Raji (cell line): ENCODE data around the gene NFATC2.
A peak's percentile ranks its signal among the peaks of the same experiment; 100 is the strongest.

Source experiments
- POLR2A ChIP-seq: IDR thresholded peaks from 2 replicates; pipeline ENCODE4 v1.6.1; 2011; ENCODE audit warnings: low read depth, low read length, control low read depth; ENCODE audit not compliant: insufficient read depth

Gene NFATC2

DNA sequence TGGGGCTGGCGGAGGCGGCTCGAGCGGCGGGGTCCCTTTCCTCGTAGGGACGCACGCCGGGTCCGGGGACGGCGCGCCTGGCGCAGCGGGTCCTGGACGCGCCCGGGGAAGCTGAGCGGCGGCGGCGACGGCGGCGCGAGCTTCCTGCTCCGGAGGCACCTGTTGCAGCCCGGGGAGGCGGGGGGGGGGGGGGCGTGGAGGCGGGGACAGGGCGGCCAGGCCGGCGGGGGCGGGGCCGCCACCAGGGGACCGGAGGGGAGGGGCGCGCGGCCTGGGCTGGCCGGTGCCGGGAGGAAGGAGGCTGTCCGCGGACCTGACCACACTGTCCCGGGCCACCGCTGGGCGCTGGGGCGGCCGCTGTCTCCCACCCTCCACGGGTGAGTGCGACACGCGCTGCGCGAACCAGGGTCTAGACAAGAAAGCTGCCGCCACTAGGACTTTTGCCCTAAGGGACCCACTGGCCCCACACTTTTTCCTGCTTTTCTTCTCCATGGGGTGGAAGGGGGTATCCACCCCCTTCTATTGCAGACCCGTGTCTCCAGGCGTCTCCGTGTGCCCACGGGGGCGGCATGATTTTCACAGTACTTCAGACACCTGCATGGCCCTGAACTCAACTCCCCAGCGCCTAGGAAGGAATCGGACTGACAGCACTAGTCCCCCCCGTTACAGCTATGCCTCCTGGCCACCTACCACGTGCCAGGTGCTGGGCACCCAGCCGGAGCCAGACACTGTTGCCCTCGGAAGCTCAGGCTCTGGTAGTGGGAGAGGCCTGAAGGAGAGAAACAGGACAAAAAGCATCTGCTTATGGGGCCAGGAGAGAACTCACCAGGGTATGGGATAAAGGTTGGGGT, at the start of gene NFATC2:
NFATC2 (minus strand) TSS at position 149 of the 851 bp plus-strand sequence. CDS start 220 bp downstream, outside the sequence.
- TF ChIP-seq POLR2A, result peak; percentile 47

DNA sequence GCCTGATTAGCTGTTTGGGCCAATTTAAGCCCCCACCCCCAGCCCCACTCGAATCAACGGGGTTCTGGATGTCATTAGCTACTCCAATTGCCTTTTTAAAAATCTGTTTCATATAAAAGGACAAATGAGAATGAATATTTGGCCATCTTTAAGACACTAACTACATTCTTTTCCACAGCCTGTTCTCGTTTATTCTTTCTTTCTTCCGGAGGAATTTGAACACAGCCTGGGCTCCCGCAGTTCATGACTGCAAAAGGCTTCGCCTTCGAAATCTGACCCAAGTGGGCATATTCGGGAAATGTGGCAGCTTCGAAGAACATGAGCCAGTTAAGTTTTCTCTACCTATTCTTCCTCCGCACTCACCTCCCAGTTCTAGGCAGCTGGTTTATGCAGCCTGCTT, 49.4 kb upstream of the NFATC2 start:
- no peak for TF ChIP-seq POLR2A

DNA sequence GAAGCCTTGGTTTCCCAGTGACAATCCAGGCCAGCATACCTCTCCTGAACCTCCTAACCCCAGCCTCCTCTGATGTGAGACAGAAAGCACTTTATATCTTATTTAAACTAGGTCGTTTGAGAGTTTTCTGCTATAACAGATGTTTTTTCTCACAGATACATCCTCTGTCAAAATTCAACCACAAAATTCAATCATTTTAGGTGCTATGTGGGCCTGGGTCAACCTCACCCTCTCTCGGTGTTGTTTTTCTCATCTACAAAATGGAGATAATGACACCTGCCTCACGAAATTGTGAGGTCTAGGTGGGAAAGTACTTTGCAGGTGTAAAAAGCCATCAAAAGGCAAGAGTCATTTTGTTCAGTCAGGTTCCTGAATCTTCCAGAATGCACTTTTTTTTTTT, 46.2 kb upstream of the NFATC2 start:
- no peak for TF ChIP-seq POLR2A

- TF ChIP-seq POLR2A, result no peak
Measured at GRCh38 chr20:51587145-51587544, 44.6 kb upstream of the NFATC2 start.

DNA sequence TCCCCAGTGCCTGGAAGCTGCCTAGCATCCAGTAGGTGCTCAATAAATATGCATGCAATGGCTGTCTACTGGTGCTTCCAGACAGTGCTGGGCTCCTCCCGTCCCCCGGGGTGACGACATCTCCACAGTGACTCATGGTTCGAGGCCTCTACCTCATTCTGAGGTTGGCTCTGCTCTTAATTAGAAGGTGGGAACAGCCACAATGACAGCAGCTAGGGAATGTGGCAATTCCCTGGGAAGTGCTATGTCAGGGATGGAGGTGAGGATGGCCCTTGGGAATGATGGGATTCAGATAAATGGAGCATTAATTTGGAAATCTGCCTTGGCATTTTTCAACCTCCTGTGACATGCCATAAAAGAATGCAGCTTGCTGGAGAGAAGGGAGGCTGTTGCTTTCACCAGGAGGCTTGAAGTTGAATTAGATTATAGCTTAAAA, 43.5 kb upstream of the NFATC2 start:
- TF ChIP-seq POLR2A, result no peak

- no peak for TF ChIP-seq POLR2A
Measured at GRCh38 chr20:51585148-51585547, 42.6 kb upstream of the NFATC2 start.

DNA sequence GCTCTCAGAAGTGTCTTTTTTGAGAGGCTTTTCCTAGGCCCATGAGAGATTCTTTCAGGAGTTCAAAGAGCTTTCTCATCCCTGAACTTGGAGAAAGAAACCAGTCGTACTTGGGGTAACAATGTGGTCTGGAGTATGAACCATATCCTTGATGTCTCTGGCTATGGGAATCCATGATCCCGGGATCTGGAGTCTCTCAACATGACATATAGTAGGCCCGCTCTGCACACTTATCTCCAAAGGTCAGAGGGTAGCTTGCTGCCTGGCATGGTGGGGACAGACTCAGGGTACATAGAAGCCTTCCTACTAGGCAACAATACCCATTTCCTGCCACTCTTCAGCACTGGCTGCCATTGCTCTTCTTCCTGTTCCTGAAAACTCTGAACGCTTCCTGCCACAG, 42.2 kb upstream of the NFATC2 start:
- TF ChIP-seq POLR2A, result no peak

DNA sequence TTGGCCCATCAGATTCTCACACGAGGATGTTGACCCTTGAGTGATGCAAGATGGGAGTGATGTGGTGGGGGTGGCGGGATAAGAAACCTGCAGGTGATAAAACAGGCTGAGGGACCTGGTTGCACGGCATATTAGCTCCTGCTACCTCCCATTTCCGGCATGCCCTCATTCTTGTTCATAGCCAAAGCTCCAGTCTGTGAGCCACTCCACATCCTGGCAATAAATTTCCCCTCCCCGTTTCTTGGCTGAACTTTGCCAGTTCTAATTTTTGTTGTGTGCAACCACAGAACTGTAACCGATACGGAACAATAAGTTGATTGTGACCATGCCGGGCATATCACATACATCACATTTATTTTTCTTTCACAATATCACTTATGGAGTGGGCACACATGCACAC, 41.6 kb upstream of the NFATC2 start:
- no peak for TF ChIP-seq POLR2A

DNA sequence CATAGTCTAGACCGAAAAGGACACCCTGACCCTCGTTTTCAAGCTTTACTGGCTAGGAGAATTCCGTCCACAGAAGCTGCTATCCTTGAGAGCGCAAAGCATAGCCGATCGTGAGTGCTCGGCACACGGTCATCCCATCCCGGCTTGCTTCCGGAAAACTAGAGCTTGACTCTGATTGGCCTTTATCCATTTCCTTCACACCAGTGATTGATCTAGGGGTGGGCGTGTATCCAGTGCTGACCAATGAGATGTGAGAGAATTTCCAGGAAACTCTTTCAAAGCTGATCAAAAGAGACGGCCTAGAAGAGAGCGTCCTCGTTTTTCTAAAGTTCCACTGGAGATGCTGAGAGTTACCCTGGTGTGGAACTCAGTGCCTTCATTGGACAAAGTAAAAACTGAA, 41.0 kb upstream of the NFATC2 start:
- no peak for TF ChIP-seq POLR2A

DNA sequence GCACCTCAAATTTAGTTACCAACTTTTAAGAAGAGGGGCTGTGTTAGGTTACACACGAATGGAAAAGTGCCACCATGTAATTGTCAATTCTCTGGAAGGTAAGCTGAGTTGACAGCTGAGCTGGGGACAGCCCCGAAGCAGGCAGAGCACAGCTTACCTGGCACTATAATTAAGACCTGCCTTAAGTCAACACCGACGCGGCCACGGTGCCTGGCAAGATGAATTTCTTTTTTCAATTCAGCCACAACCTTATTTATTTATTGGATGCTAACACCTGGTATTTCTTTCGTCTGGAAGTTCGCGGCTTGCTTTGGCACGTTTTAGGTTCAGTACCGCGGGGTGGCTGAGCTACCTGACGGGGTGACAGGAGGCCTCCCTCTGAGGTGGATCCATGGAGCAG, 40.6 kb upstream of the NFATC2 start:
- TF ChIP-seq POLR2A, result no peak

GRCh38 chr20:51581571-51581970, 39.1 kb upstream of the NFATC2 start:
- no peak for TF ChIP-seq POLR2A

DNA sequence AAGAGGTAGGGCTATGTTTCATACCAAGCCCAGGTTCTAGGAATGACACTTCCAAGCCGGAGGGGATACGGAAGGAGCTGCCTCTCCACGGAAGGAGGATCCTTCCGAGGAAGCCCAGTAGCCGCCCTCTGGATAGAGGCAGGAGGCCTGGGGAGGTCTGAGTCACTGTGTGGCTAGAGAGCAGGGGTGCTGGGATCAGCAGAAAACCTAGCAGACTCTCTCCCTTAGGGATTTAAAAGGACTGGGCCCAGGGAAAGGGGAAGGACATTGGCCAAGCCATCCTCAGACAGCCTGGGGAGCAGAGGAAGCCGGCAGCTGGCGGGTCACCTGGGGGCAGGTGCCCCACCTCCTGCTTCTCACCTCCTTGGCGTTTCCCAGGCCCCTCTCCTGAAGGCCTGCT, 36.6 kb upstream of the NFATC2 start:
- no peak for TF ChIP-seq POLR2A

DNA sequence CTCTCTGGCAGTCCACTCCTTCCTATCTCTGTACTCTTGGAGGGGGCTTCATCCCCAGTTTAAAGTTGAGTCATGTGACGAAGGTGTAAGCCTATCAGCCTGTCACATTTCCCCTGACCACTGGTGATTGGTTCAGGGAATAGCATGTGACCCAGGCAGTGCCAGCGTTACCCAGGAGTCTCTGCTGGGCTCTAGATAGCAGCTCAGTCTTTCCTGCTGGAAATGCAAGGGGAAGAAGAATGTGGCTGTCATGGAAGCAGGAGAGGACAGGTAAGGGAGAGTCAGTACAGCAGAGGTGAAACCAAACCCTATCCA, 35.6 kb upstream of the NFATC2 start:
- no peak for TF ChIP-seq POLR2A

DNA sequence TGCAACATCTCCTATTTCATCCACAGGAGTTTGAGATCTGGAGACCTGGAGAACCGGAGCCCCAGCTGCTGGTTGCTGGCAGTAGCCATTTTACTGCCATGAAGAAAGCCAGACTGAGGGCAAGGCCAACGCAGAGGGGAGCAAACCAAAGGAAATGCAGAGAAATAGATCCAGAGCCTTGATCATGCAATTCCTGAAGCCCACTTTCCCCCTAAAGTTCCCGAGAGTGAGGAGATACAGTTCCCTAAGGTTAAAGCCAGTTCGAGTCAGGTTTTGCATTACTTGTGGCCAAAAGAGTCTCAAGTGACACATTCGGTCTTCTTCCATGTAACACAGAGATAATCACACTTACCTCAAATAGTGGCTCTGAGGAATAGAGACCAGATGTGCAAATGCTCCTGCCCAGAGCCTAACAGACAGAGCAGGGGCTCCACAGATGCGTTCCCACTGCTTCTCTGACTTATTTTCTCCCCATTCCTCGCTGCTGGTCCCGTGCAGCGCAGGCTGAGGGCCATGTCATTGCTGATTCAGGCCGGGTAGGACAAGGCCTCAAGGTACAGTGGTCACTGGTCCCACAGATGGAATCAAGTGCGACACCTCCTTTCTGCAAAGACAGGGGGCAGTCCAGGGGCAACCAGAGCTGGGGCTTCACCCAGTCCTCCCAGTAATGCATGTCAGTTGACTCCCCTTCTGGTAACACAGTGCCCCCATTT, 35.1 kb upstream of the NFATC2 start:
- TF ChIP-seq POLR2A, result no peak

- TF ChIP-seq POLR2A, result no peak
Measured at GRCh38 chr20:51575486-51575885, 33.0 kb upstream of the NFATC2 start.

DNA sequence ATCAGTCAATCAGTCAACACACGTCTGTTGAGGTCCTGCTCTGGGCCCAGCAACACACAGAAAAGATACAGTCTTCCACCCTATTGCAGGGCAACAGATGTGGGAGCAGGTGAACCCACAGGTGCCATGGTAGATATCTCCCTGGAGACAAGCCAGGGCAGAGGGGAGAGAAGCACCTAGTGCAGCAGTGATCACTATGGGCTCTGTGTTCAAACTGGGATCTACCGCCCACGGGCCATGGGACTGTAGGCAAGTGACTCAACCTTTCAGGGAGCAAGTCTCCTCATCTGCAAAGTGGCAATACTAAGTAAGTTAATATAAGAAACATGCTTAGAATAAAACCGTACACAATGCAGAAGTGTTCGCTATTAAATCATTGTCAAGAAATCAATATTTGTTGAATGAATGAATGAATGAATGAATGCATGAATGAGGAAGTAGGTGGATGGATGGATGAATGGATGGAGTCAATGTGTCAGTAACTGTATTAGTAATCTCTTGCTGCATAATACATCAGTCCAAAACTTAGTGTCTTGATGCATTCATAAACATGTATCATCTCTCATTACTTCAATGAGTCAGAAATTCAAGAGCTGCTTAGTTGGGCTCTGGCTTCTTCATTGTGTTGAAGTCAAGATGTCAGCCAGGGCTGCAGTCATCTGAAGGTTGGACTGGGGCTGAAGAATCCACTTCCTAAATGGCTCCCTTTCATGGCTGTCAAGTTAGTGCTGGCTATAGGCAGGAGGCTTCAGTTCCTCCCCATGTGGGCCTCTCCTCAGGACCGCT, 31.9 kb upstream of the NFATC2 start:
- TF ChIP-seq POLR2A, result no peak

GRCh38 chr20:51573576-51574243, 31.2 kb upstream of the NFATC2 start:
- no peak for TF ChIP-seq POLR2A
